Superior temporal gyrus (tissue), 1 donor: ENCODE results near the gene ARIH1.
A peak's percentile ranks its signal among the peaks of the same experiment; 100 is the strongest.

Experiments
- DNase-seq: peaks from one replicate; pipeline ENCODE4 v3.0.0-alpha.2; 2016; ENCODE audit errors: extremely low spot score

The ARIH1 gene

DNA sequence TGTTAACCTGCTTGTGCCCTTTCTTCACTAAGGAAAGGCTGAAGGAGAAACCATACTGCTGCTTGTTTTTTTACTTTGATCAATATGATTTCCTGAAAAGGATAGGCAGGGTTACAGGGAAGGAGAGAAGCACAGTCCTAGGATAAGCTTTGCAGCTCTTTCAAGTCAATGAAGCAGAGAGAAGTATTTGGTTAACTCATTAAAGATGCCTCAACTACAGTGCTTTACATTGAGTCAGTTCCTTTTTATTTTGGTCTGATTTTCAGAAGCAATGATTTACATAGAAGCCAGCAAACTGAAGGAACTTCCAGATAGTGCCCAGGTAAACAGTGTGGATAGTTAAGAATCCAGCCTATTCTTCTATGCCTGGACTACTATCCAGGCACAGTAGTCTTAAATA, 64.8 kb downstream of the ARIH1 start:
- DNase-seq = no peak

DNA sequence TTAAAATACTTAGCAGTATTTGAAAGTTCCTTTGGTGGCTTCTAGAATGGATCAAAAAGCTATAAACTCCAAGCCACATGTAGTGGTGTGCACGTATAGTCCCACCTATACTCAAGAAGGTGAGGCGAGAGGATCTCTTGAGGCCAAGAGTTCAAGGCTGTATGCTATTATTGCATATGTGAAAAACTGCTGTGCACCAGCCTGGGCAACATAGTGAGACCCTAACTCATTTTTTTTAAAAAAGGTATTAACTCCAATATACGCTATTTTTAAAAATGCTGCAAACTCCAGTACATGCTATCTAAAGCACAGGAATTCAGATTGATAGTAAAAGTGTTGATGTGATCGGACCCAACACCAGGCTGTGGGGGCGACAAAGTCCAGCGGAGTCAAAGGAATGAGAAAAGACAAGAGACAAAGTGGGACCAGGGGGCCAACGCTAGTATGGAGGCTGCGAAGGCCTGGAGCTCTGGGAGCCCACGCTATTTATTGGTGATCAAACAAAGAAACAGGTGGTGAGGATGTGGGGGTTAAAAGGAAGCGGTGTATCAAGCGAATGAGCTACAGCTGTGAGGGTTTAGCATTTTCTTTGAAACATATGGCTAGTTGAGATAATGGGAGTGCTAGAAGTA, 66.6 kb downstream of the ARIH1 start:
- no peak for DNase-seq

- no peak for DNase-seq
Observed at GRCh38 chr15:72541674-72542073, 67.5 kb downstream of the ARIH1 start.

GRCh38 chr15:72545156-72545555, 71.0 kb downstream of the ARIH1 start:
- DNase-seq = no peak

DNA sequence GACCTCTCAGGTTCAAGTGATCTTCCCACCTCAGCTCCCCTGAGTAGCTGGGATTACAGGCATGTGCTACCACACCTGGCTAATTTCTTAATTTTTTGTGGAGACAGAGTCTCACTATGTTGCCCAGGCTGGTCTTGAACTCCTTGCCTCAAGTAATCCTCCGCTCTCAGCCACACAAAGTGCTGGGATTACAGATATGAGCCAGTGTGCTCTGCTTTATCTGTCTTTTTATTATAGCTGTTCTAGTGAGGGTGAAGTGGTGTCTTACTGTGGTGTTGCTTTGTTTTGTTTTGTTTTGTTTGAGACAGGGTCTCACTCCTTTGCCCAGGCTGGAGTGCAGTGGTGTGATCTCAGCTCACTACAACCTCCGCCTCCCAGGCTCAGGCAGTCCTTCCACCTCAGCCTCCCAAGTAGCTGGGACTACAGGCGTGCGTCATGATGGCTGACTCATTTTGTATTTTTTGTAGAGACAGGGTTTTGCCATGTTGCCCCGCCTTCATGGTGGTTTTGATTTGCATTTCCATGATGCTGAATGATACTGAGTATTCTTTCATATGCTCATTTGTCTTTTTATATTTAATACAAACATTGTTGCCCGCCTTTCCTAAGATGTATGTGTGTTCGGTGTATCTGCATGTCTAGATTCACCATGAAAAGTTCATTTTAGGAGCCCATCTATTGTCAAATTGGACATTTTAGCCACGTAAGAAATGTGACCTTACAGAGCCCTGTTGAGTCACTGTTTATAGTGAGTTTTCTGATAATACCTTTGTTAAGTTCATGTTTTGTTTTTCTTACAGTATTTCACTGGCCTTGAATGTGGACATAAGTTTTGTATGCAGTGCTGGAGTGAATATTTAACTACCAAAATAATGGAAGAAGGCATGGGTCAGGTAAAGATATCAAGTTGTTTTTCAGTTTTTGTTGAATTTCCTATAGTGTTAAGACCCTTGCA, 80.6 kb downstream of the ARIH1 start:
- DNase-seq = no peak

DNA sequence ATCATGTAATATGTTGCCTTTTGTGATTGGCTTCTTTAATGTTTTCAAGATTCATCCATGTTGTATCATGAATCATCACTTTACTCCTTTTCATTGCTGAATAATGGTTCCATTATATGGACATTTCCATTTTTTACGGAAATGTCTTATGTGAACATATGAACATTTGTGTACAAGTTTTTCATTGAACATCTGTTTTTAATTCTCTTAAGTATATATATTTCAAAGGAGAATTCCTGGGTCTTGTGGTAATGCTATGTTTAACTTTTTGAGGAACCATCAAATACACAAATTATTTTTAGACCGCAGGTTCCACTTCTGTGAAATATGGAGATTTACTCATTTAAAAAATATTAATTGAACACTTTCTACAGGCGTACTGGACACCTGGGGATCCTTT, 85.7 kb downstream of the ARIH1 start:
- DNase-seq = no peak

GRCh38 chr15:72560458-72560857, 86.3 kb downstream of the ARIH1 start:
- no peak for DNase-seq

DNA sequence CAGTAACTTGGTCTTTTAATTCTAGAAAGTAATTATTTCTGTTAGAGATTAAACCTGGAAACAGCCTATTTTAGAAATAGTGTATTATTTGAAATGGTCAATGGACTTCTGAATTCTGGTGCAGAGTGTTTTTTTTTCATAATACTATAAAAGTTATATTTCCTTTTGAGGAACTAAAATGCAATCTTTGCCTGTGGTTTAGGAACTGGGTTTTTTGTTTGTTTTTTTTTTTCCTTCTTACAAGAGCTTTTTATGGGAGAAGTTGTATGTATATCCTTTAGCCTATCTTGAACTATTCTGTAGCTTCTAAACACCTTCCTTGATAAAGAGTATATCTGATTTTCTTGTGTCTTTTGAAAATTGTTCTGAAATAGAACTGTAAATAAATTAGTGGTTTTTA, 88.3 kb downstream of the ARIH1 start:
- DNase-seq = no peak

DNA sequence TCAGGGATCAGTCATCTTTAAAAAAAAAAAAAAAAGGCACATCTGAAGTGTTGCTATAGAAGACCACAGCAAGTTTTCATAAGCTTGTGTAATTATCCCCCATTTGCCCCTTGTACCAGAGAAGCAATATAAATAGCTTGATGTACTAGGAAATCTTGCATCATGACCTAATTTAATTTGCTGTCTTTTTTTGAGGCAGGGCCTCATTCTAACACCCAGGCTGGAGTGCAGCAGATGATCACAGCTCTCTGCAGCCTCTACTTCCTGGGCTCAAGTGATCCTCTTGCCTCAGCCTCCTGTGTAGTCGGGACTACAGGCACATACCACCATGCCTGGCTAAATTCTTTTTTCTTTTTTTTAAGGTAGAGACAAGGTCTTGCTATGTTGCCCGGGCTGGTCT, 88.7 kb downstream of the ARIH1 start:
- no peak for DNase-seq

DNA sequence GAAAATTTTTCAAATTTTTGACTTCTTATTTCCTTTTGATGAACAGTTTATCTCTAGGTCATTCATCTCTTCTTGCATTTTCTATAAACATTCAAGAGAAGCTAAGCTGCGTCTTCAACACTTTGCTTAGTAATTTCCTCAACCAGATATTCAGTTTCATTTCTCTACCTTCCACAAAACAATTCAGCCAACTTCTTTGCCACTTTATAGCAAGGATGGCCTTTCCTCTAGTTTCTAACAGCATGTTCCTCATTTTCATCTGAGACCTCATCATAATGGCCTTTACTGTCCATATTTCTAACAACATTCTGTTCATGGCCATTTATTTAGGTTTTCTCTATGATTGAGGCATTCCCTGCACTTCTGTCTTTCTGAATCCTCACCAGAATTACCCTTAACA, 90.0 kb downstream of the ARIH1 start:
- DNase-seq = no peak

DNA sequence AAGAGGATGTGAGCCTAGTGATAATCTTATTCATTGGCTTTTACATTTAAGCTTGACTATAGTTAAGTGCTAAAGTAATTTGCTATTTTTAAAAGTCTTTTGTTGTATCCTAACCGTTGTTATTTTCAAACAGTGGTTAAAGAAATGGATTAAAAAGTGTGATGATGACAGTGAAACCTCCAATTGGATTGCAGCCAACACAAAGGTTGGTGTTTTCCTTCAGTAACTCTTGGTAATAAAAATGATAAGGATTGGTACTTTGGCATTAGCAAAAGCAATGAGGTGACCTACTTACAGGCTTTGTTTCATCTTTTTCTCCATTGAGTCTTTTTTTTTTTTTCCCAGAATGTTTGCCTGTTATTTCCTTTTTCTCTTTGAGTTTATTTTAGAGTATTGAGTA, 92.8 kb downstream of the ARIH1 start:
- DNase-seq = no peak

DNA sequence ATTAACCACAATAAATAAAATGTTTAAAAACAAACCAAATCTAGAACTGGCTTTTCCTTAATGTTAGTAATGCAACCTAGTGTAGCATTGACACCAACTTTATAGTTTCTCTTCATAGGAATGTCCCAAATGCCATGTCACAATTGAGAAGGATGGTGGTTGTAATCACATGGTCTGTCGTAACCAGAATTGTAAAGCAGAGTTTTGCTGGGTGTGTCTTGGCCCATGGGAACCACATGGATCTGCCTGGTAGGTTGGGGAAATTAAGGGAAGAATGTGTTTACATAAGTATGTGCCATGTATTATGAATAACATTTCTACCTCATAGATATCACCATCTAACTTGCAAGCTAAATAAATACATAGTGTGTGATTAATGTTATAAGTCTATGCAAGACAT, 95.9 kb downstream of the ARIH1 start:
- no peak for DNase-seq

- DNase-seq = no peak
Observed at GRCh38 chr15:72579814-72580213, 105.7 kb downstream of the ARIH1 start.

- DNase-seq = no peak
Observed at GRCh38 chr15:72584006-72584405, 109.9 kb downstream of the ARIH1 start.

DNA sequence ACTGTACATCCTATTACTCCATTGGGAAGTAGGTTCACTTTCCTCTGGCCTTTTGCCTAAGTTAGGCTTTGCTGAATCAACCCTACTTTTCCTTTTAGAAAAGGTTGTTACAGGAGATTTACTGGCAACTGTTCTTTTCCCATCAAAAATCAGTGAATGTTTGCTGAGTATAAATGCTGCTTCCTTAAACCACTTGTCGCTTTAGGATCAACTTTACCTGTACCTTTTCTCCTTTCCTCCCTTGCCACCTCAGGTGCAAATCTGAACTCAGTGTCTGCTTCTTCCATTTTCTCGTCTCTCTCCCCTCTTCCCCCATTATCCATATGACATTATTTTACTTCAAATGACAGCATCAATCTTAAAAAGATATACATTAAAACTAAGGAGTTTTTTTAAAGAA, 110.9 kb downstream of the ARIH1 start:
- no peak for DNase-seq

DNA sequence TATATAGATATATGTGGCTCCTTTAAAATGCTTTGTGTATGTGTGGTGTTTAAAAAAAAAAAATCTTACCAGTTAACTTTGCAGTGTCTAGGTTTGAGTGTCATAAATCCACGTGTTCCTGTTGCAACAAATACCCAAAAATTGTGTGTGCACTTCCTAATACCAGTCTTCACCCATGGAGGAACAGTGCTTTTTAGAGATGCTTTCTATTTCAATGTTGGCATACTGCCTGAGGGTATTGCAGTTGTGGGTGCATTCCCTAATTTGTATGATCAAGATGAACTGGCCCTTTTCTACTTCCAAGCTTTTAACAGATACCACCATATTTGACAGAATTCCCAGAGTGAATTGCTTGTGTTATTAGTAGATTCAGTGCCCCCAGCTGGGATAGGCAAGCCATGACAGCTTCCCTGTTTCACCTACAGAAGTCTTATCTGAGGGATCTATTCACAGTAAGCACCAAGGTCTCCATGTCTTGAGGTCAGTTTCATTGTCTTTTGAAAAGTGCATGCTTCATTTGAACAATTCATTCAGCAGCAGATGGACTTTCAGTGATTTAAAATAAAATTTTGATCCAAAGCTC, 111.4 kb downstream of the ARIH1 start:
- DNase-seq = no peak

DNA sequence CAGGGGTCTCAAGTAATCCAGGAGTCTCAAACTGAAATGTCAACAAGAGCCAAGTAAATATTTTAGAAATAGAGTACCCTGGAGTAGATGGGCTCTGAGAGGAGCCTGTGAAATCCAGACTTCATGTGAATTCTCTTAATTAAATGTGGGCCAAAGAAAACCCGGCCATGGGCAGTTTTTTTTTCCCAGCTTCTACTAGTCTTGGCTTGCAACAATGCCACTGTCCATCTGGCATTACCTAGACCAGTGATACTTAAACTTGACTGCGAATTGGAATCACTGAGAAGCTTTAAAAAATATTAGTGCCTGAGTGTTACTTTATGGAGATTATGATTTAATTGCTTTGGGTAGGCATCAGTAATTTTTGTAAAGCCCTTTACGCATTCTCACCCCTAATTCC, 114.0 kb downstream of the ARIH1 start:
- no peak for DNase-seq

DNA sequence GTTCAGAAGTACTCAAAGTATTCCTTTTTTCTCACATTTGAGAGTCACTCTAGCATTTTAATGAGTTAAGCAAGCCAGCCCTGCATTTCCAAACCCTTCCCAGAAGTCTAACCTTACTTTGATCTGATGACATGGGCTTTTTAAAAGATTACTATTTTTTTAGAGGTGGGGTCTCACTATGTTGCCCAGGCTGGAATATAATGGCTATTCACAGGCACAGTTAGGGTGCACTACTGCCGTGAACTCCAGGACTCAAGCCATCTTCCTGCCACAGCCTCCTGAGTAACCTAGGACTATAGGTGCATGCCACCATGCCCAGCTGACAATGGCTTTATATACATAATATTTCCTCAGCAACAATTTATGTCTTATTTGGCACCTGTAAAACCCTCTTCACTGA, 116.3 kb downstream of the ARIH1 start:
- no peak for DNase-seq

DNA sequence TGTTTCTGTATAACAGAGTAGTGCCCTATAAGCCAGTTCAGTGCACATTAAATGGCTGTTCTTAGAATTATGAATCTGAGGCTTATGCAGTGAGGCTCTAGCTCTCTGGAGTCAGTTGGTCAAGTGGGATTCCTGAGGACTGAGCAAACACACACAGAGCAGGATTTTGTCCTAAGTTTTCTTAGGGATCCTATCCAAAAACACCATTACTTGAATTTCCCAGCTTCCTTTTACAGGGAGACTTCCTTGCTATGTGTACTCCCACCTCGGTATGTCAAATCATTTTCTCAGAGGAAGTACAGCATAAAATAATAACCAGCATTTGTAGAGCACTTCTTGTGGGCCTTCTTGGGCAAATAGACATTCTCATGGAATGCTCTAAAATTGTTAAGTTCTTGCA, 117.2 kb downstream of the ARIH1 start:
- no peak for DNase-seq

DNA sequence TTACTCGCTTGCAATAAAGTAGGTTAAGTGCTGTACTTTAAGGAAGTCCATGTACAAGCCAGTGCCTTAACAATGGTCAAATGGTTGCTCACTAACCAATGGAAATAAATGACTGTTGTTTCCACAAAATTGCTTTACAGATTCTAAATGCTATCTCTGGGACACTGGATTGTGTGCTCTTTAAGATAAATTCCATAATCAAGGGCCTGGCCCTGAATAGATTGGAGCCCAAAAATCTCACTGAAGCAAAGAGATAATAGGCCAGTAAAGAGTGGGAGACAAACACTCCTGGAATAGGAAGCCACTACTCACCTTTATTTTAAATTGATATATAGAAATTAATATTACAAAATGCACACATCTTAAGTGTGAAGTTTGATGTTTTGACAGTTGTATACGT, 118.0 kb downstream of the ARIH1 start:
- DNase-seq = no peak

DNA sequence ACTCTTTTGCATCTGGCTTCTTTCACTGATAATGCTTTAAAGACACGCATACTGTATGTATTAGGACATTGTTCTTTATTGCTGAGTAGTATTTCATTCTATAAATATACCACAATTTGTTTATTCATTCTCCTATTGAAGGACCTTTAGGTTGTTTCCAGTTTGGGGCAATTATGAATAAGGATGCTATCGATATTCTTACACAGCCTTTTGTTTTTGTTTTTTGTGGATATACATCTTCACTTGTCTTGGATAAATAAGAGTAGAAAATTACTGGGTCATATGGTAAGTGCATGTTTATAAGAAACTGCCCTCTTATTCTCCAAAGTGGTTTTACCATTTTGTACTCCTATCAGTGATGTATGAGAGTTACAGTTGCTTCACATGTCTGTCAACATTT, 118.5 kb downstream of the ARIH1 start:
- DNase-seq = no peak

DNA sequence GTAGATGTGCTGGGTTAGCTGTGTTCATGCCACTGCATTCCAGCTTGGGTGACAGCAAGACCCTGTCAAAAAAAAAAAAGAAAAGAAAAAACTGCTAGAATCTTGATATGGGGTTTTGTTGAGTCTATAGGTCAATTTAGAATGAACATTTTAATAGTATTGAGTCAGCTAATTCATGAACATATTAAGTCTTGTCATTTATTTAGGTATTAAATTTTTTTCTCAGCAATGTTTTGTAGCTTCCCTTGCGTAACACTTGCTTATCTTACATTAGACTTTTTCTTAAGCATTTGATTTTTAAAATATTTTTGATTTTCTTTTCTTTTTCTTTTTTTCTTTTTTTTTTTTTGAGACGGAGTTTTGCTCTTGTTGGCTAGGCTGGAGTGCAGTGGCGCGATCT, 119.7 kb downstream of the ARIH1 start:
- no peak for DNase-seq

GRCh38 chr15:72599855-72600464, 125.8 kb downstream of the ARIH1 start:
- DNase-seq = peak; percentile 76
